ENCODE results near the gene RNF103. TPM values are rescaled to one million over a fixed set of nuclear protein-coding genes. Genes with fewer than 3 reads are reported as not detected.

RNF103 gene
- total and polyA plus RNA-seq, 2 donors (not counting 3 experiments of a cell fraction or from before 2014, with no cell fraction given): 15.6 to 24.2 TPM

DNA sequence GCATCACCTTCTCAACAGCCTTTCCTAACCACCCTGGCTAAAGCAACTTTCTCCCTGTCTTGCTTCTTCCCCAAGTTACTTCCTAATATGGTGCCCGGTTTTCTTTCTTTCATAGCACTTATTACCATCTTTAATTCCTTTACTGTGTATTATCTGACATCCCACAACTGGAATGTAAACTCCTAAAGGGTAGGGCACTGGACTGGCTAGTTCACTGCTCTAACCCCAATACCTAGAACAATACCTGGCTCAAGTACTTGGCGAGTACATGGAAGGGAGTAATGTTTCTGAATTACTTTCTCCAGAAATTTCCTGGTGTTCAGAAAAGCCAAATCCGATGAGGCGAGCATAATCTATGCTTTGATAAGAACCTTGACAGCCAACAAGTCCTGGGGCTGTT is 22.7 kb upstream of the RNF103 start:
- ChIA-PET POLR2A (no interaction called here), CTCF (no interaction called here)
- H4K20me1 ChIP-seq (replicated peaks; ENCODE audit: control insufficient read depth, extremely low read depth, insufficient read depth, low read length): no peaks in the 10 kb centered on the region
- H2AFZ ChIP-seq (ENCODE audit: low read depth, low read length): no peak overlapping the region
- H3K27ac ChIP-seq (ENCODE audit: insufficient read depth, low read depth, low read length): no peak overlapping the region
- no peaks in the 10 kb centered on the region for H3K79me2 ChIP-seq (ENCODE audit: control insufficient read depth, insufficient read depth, low read length)
- no peak overlapping the region for H3K4me3 ChIP-seq (replicated peaks in 1 of 3; ENCODE audit: insufficient read depth in 1 of 3, low read depth in 1 of 3, low read length in 3 of 3)
- no peak for TF ChIP-seq POLR2AphosphoS5 (IDR thresholded peaks at IDR 0.05; ENCODE audit: insufficient read depth, low read depth, low read length)
- TF ChIP-seq EZH2 (IDR thresholded peaks at IDR 0.05; ENCODE audit: borderline replicate concordance, low read depth, low read length, severe bottlenecking): no peak
- no peak for TF ChIP-seq GATA2 (IDR thresholded peaks at IDR 0.05; ENCODE audit: insufficient read depth, insufficient read length, low read depth, low read length)
- TF ChIP-seq POLR2A (IDR thresholded peaks at IDR 0.05; ENCODE audit: low read depth, low read length): no peak
- TF ChIP-seq MYC (IDR thresholded peaks at IDR 0.05; ENCODE audit: low read depth, low read length): no peak
- TF ChIP-seq, protein P1, sequence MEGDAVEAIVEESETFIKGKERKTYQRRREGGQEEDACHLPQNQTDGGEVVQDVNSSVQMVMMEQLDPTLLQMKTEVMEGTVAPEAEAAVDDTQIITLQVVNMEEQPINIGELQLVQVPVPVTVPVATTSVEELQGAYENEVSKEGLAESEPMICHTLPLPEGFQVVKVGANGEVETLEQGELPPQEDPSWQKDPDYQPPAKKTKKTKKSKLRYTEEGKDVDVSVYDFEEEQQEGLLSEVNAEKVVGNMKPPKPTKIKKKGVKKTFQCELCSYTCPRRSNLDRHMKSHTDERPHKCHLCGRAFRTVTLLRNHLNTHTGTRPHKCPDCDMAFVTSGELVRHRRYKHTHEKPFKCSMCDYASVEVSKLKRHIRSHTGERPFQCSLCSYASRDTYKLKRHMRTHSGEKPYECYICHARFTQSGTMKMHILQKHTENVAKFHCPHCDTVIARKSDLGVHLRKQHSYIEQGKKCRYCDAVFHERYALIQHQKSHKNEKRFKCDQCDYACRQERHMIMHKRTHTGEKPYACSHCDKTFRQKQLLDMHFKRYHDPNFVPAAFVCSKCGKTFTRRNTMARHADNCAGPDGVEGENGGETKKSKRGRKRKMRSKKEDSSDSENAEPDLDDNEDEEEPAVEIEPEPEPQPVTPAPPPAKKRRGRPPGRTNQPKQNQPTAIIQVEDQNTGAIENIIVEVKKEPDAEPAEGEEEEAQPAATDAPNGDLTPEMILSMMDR (IDR thresholded peaks at IDR 0.05; ENCODE audit: extremely low read depth in 1 of 2, insufficient read depth in 1 of 2, low read depth in 1 of 2, low read length in 2 of 2): no peak
- TF ChIP-seq FOS (IDR thresholded peaks at IDR 0.05; ENCODE audit: borderline replicate concordance, insufficient read depth, low read length): no peak
- no peak for TF ChIP-seq MAX (IDR thresholded peaks at IDR 0.05; ENCODE audit: insufficient read depth, insufficient read length)
- TF ChIP-seq JUN (IDR thresholded peaks at IDR 0.05; ENCODE audit: borderline replicate concordance, insufficient read depth, insufficient read length, low read depth): no peak
- DNase-seq (ENCODE audit: low read depth, low spot score): no peak
- no peaks in the 10 kb centered on the region for H3K4me1 ChIP-seq (ENCODE audit: control insufficient read depth, extremely low read depth, insufficient read depth, low read length)
- no TSS peak for BruUV-seq (replicated peaks)
- H3K9me3 ChIP-seq (replicated peaks; ENCODE audit: control insufficient read depth, insufficient read depth, low read length): no peaks in the 10 kb centered on the region
- H3K9me1 ChIP-seq (replicated peaks; ENCODE audit: control insufficient read depth, extremely low read depth, insufficient read depth, low read length): no peaks in the 10 kb centered on the region
- FAIRE-seq: no peak
- no peak overlapping the region for H3K4me2 ChIP-seq (ENCODE audit: insufficient read depth, low read length)
- dilution Hi-C loops (cut with MboI; ENCODE audit: extremely low pct_ligation_motif_present, low sequenced_read_pairs): no loop called here
- H3K27me3 ChIP-seq (ENCODE audit: control insufficient read depth in 2 of 2, insufficient read depth in 2 of 2, low read length in 2 of 2): no peaks in the 10 kb centered on the region
- H3K36me3 ChIP-seq (ENCODE audit: control insufficient read depth in 2 of 2, extremely low read depth in 1 of 2, insufficient read depth in 2 of 2, low read length in 2 of 2): no peaks in the 10 kb centered on the region
- intact Hi-C loops (cut with micrococcal nuclease): no loop called here
- H3K9ac ChIP-seq (replicated peaks; ENCODE audit: extremely low read depth, insufficient read depth, low read length): no peak overlapping the region

All from endothelial cell of umbilical vein (primary cell).